Fibroblast of skin of right biceps (primary cell): Measurements from ENCODE around the gene SP7.
"Not testable (repeated sequence)": the region's sequence is repeated elsewhere in the genome, so short reads cannot be mapped to it uniquely, and the experiment has no call there.

Experiments used
- DNase-seq: peaks from one replicate; pipeline ENCODE4 v3.0.0-alpha.2; 2013

SP7 gene

GRCh38 chr12:53345486-53346188, 9.5 kb upstream of the SP7 start:
- peak; percentile 92 for DNase-seq

- peak; percentile 82 for DNase-seq
These were observed 8.8 kb upstream of the SP7 start for GRCh38 chr12:53344824-53345485.

- no peak for DNase-seq
These were observed 8.3 kb upstream of the SP7 start for GRCh38 chr12:53344487-53344823.

- DNase-seq = no peak
These were observed 7.8 kb upstream of the SP7 start for GRCh38 chr12:53343969-53344368.

- DNase-seq = no peak
These were observed 7.3 kb upstream of the SP7 start for GRCh38 chr12:53343449-53343848.

- DNase-seq = no peak
These were observed 4.2 kb upstream of the SP7 start for GRCh38 chr12:53340398-53340797.

GRCh38 chr12:53338916-53339315, 2.8 kb upstream of the SP7 start:
- DNase-seq = peak; percentile 20

- DNase-seq = no peak
These were observed 1.9 kb upstream of the SP7 start for GRCh38 chr12:53338017-53338416.

- no peak for DNase-seq
These were observed 1.3 kb downstream of the SP7 start for GRCh38 chr12:53334822-53335221.

GRCh38 chr12:53333845-53334244, 2.3 kb downstream of the SP7 start:
- no peak for DNase-seq

GRCh38 chr12:53333289-53333688, 2.9 kb downstream of the SP7 start:
- DNase-seq = no peak

- DNase-seq = no peak
These were observed 3.4 kb downstream of the SP7 start for GRCh38 chr12:53332744-53333143.

- DNase-seq = not testable (repeated sequence)
These were observed 3.8 kb downstream of the SP7 start for GRCh38 chr12:53332339-53332738.

GRCh38 chr12:53330671-53331070, 5.5 kb downstream of the SP7 start:
- peak; percentile 14 for DNase-seq

- no peak for DNase-seq
These were observed 8.1 kb downstream of the SP7 start for GRCh38 chr12:53328043-53328435.

- DNase-seq = no peak
These were observed 8.6 kb downstream of the SP7 start for GRCh38 chr12:53327435-53328042.

- DNase-seq = no peak
These were observed 9.5 kb downstream of the SP7 start for GRCh38 chr12:53326460-53327185.

- no peak for DNase-seq
These were observed 10.6 kb downstream of the SP7 start for GRCh38 chr12:53325511-53326061.

- DNase-seq = peak; percentile 93
These were observed 11.2 kb downstream of the SP7 start for GRCh38 chr12:53324779-53325510.

GRCh38 chr12:53324113-53324778, 11.9 kb downstream of the SP7 start:
- no peak for DNase-seq

- no peak for DNase-seq
These were observed 15.6 kb downstream of the SP7 start for GRCh38 chr12:53320352-53321195.
